HG03378 (cell line): ENCODE results near the gene C22orf39.
A peak's percentile ranks its signal among the peaks of the same experiment; 100 is the strongest.

Source experiments
- ATAC-seq: cut with Tn5 transposase; IDR thresholded peaks from one replicate; pipeline ENCODE4 v1.9.1; 2021; ENCODE audit warnings: mild to moderate bottlenecking, moderate library complexity; ENCODE audit not compliant: unreplicated experiment

The C22orf39 gene

GRCh38 chr22:19431649-19432132 lies 15.8 kb downstream of the C22orf39 start, which contains the start of gene HIRA:
HIRA (minus strand) TSS chr22:19431733; CDS start chr22:19431476, 257 bp downstream.
- peak; percentile 29 for ATAC-seq

GRCh38 chr22:19430890-19431541 lies 16.5 kb downstream of the C22orf39 start:
- no peak for ATAC-seq

- ATAC-seq, result no peak
Measured at GRCh38 chr22:19429950-19430889, 17.3 kb downstream of the C22orf39 start.

GRCh38 chr22:19424186-19424500 lies 23.4 kb downstream of the C22orf39 start:
- ATAC-seq, result no peak

- no peak for ATAC-seq
Measured at GRCh38 chr22:19422440-19423301, 24.8 kb downstream of the C22orf39 start.

- no peak for ATAC-seq
Measured at GRCh38 chr22:19420321-19420720, 27.2 kb downstream of the C22orf39 start.

- ATAC-seq, result no peak
Measured at GRCh38 chr22:19419464-19420178, 27.9 kb downstream of the C22orf39 start.

- no peak for ATAC-seq
Measured at GRCh38 chr22:19419086-19419463, 28.4 kb downstream of the C22orf39 start.

GRCh38 chr22:19412923-19413322 lies 34.6 kb downstream of the C22orf39 start:
- no peak for ATAC-seq

- ATAC-seq, result no peak
Measured at GRCh38 chr22:19412478-19412877, 35.0 kb downstream of the C22orf39 start.

- ATAC-seq, result no peak
Measured at GRCh38 chr22:19411690-19412045, 35.8 kb downstream of the C22orf39 start.

GRCh38 chr22:19410941-19411689 lies 36.4 kb downstream of the C22orf39 start:
- ATAC-seq, result no peak

- no peak for ATAC-seq
Measured at GRCh38 chr22:19407649-19408606, 39.6 kb downstream of the C22orf39 start.

- no peak for ATAC-seq
Measured at GRCh38 chr22:19406846-19407245, 40.7 kb downstream of the C22orf39 start.

- no peak for ATAC-seq
Measured at GRCh38 chr22:19406281-19406811, 41.2 kb downstream of the C22orf39 start.

GRCh38 chr22:19405652-19406051 lies 41.9 kb downstream of the C22orf39 start:
- no peak for ATAC-seq

- no peak for ATAC-seq
Measured at GRCh38 chr22:19405133-19405532, 42.4 kb downstream of the C22orf39 start.

- no peak for ATAC-seq
Measured at GRCh38 chr22:19404676-19405075, 42.8 kb downstream of the C22orf39 start.
